ENCODE results near the gene SOX11. TPM values are rescaled to one million over a fixed set of nuclear protein-coding genes. Genes with fewer than 3 reads are reported as not detected.
"Not testable (repeated sequence)": the region's sequence is repeated elsewhere in the genome, so short reads cannot be mapped to it uniquely, and the experiment has no call there.

Gene SOX11
- total RNA-seq, 4 donors from 2014 or later, result not detected

DNA sequence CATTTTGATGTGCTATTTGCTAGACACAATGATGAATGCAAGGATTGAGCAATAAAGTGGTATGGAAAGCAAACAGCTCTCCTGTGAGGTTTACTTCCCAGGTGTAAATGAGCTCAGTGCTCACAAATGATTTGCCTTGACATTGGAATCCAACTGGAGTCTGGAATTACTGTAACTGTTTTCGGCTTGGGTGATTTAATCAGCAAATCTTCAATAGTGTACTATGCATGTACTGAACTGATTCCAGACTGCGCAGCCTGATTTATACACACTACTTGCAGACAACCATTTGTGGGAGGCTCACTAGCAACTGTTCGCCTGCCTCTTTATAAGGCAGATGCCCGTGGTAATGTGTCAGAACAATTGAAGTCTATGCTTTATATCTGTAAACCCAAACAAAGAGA lies 27.9 kb upstream of the SOX11 start:
- no peaks in the 10 kb centered on the region for H3K36me3 ChIP-seq
- TF ChIP-seq POLR2A (IDR thresholded peaks at IDR 0.05) (no peak), EP300 (IDR thresholded peaks at IDR 0.05) (no peak)
- TF ChIP-seq, protein P1, sequence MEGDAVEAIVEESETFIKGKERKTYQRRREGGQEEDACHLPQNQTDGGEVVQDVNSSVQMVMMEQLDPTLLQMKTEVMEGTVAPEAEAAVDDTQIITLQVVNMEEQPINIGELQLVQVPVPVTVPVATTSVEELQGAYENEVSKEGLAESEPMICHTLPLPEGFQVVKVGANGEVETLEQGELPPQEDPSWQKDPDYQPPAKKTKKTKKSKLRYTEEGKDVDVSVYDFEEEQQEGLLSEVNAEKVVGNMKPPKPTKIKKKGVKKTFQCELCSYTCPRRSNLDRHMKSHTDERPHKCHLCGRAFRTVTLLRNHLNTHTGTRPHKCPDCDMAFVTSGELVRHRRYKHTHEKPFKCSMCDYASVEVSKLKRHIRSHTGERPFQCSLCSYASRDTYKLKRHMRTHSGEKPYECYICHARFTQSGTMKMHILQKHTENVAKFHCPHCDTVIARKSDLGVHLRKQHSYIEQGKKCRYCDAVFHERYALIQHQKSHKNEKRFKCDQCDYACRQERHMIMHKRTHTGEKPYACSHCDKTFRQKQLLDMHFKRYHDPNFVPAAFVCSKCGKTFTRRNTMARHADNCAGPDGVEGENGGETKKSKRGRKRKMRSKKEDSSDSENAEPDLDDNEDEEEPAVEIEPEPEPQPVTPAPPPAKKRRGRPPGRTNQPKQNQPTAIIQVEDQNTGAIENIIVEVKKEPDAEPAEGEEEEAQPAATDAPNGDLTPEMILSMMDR (IDR thresholded peaks at IDR 0.05), result no peak
- no peaks in the 10 kb centered on the region for H3K27me3 ChIP-seq
- H3K27ac ChIP-seq, result no peak overlapping the region
- no peak for DNase-seq (ENCODE audit: low spot score in 2 of 2)
- H3K9me3 ChIP-seq, result no peaks in the 10 kb centered on the region
- WGBS, 2 donors, result 81 to 87% methylated on average over 4 of the region's 4 CpGs
- H3K4me3 ChIP-seq, result no peak overlapping the region
- no peaks in the 10 kb centered on the region for H3K4me1 ChIP-seq

DNA sequence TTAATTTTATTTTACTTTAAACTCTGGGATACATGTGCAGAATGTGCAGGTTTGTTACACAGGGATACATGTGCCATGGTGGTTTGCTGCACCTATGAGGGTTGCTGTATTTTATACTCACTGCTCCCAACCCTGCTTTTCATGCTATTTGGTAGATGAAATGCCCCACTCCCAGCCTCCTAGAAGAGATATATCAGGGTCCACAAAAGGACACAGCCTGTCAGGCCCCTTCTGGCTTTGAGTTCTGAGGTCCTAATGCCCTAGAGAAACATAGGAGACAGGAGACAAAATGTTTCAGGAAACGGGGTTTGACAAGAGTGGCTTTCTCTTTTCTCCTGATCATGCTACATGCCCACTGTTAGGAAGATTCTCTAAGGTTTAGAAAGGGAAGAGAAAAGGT lies 27.1 kb upstream of the SOX11 start:
- 63 to 67% methylated on average over 1 of the region's 1 CpG for WGBS, 2 donors
- Histone ChIP-seq H3K4me3 (no peak overlapping the region), H3K27ac (no peak overlapping the region), H3K9me3 (no peaks in the 10 kb centered on the region), H3K4me1 (no peaks in the 10 kb centered on the region), H3K36me3 (no peaks in the 10 kb centered on the region), H3K27me3 (no peaks in the 10 kb centered on the region)
- no peak for DNase-seq (ENCODE audit: low spot score in 2 of 2)
- TF ChIP-seq, protein P1 (IDR thresholded peaks at IDR 0.05), result no peak
- no peak for TF ChIP-seq POLR2A (IDR thresholded peaks at IDR 0.05)
- no peak for TF ChIP-seq EP300 (IDR thresholded peaks at IDR 0.05)

DNA sequence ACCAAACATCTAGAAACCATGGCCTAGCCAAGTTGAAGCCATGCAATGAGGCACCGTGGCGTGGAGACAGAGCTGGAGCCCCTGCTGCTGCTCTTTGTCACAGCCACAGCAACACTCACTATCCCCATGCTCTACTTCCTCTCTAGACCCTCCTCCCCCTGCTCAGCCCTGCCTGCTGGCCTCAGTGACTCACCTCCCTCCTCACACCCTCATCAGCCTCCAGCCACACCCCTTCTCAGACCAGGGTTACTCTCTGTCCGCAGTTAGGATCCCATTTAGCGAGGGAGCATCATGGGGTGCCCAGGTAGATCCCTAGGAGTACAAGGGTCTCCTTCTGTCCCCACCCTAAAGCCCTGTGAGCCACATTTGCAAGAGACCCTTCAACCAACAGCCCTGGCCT lies 25.4 kb upstream of the SOX11 start:
- DNase-seq (ENCODE audit: low spot score in 2 of 2), result no peak
- H3K4me3 ChIP-seq, result no peak overlapping the region
- no peaks in the 10 kb centered on the region for H3K36me3 ChIP-seq
- H3K27me3 ChIP-seq, result no peaks in the 10 kb centered on the region
- WGBS, 2 donors, result 70 to 91% methylated on average over 4 of the region's 4 CpGs
- no peaks in the 10 kb centered on the region for H3K4me1 ChIP-seq
- no peak for TF ChIP-seq POLR2A (IDR thresholded peaks at IDR 0.05)
- TF ChIP-seq, protein P1 (IDR thresholded peaks at IDR 0.05), result no peak
- TF ChIP-seq EP300 (IDR thresholded peaks at IDR 0.05), result no peak
- no peak overlapping the region for H3K27ac ChIP-seq
- no peaks in the 10 kb centered on the region for H3K9me3 ChIP-seq

DNA sequence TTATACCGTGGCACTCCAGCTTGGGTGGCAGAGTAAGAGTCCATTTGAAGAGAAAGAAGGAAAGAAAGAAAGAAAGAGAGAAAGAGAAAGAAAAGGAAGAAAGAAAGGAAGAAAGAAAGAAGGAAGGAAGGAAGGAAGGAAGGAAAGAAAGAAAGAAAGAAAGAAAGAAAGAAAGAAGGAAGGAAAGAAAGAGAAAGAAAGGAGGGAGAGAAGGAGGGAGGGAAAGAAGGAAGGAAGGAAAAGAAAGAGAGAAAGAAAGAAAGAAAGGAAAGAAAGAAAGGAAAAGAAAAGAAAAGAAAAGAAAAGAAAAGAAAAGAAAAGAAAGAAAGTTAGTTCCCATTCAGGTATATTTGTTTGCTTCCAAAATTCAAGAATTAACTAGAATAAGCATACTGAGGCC lies 24.5 kb upstream of the SOX11 start:
- not testable (repeated sequence) for H3K4me3 ChIP-seq; H3K4me1 ChIP-seq; DNase-seq (ENCODE audit: low spot score in 2 of 2); H3K36me3 ChIP-seq; H3K27me3 ChIP-seq; H3K9me3 ChIP-seq; H3K27ac ChIP-seq
- WGBS, 2 donors, result 96 to 100% methylated on average over 1 of the region's 1 CpG

DNA sequence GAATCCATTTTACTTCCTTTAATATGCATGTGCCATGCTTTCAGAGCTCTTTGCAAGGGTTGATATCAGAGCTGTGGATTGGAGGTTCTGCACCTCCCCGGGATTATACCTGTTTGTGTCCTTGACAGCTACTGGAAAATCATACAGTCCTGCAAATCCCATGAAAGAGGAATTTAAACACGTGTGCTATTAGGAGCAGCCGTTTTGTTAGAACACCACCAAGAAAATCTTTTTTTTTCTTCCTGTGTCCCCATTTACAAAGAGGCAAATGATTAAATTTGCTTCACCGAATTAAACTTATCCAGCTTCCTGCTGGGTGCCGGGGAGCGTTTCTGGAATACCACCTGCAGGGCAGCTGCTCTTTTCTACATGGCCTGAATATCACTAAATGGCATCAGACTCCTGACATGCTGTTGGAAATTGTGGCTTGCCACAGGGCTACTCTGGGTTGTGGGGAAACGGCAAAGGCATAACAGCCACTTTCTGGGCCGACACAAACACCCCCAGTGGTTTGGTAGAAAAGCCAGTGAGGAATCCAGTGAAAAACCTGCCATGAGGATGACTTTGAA lies 23.4 kb upstream of the SOX11 start:
- no peaks in the 10 kb centered on the region for H3K9me3 ChIP-seq
- WGBS, 2 donors, result 86 to 87% methylated on average over 8 of the region's 8 CpGs
- no peak for TF ChIP-seq POLR2A (IDR thresholded peaks at IDR 0.05)
- H3K27me3 ChIP-seq, result peaks cover 0 to 17% of the 10 kb centered on the region in 2 donors
- H3K4me3 ChIP-seq, result no peak overlapping the region
- peaks cover 0 to 7% (median 0%) of the 10 kb centered on the region in 4 donors for H3K4me1 ChIP-seq
- H3K27ac ChIP-seq, result no peak overlapping the region
- no peak for DNase-seq (ENCODE audit: low spot score in 2 of 2)
- no peaks in the 10 kb centered on the region for H3K36me3 ChIP-seq

DNA sequence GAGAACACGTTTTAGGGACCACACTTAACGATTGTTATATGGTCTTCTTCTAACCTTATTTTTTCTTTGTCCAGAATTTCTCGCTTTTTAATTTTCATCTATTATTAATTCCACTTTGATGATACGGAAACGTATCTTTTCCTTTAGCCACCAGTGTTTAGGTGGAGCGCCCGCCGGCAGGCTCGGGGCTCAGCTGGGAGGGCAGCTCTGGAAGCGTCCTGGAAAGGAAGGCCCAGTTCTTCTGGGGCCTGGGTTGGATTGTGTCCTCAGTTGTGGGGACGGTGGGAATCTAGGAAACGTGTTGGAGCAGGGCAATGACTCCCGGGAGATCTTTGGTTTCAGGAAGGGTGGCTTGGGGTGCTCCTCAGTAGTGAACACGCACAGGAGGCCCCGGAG lies 19.4 kb upstream of the SOX11 start:
- no peak overlapping the region for H3K27ac ChIP-seq
- no peak for DNase-seq (ENCODE audit: low spot score in 2 of 2)
- TF ChIP-seq POLR2A (IDR thresholded peaks at IDR 0.05), result no peak

More for the DNA sequence above, 19.4 kb upstream of the SOX11 start:
- Histone ChIP-seq H3K9me3 (no peaks in the 10 kb centered on the region), H3K36me3 (no peaks in the 10 kb centered on the region), H3K4me1 (peaks cover 0 to 9% (median 0%) of the 10 kb centered on the region in 4 donors), H3K27me3 (peaks cover 0 to 31% of the 10 kb centered on the region in 2 donors), H3K4me3 (no peak overlapping the region)
- 84 to 87% methylated on average over 15 of the region's 15 CpGs for WGBS, 2 donors

Data from tibial nerve (tissue), 4 donors.